A673 (cell line): ENCODE data around the gene ELOVL6.
"Not testable (repeated sequence)": the region's sequence is repeated elsewhere in the genome, so short reads cannot be mapped to it uniquely, and the experiment has no call there.

ENCODE experiments used
- EZH2 ChIP-seq: fragments of 200-600 bp; sonication (generic); IDR thresholded peaks from 2 replicates; pipeline ENCODE4 v1.6.1; 2017; ENCODE audit warnings: borderline replicate concordance, low read depth, mild to moderate bottlenecking, mixed read lengths, antibody characterized with exemption, low read length; ENCODE audit not compliant: poor library complexity, severe bottlenecking
- TF ChIP-seq, protein P1 (sequence below): fragments of 300-800, 200-600 bp; sonication (generic); conservative IDR thresholded peaks from 2 replicates; pipeline ENCODE4 v1.5.1; 2017; ENCODE audit warnings: low read depth, mild to moderate bottlenecking, antibody characterized with exemption, low read length, moderate library complexity, mixed read lengths

GRCh38 chr4:110157166-110157565 lies 41.2 kb downstream of the ELOVL6 start:
- TF ChIP-seq, protein P1, sequence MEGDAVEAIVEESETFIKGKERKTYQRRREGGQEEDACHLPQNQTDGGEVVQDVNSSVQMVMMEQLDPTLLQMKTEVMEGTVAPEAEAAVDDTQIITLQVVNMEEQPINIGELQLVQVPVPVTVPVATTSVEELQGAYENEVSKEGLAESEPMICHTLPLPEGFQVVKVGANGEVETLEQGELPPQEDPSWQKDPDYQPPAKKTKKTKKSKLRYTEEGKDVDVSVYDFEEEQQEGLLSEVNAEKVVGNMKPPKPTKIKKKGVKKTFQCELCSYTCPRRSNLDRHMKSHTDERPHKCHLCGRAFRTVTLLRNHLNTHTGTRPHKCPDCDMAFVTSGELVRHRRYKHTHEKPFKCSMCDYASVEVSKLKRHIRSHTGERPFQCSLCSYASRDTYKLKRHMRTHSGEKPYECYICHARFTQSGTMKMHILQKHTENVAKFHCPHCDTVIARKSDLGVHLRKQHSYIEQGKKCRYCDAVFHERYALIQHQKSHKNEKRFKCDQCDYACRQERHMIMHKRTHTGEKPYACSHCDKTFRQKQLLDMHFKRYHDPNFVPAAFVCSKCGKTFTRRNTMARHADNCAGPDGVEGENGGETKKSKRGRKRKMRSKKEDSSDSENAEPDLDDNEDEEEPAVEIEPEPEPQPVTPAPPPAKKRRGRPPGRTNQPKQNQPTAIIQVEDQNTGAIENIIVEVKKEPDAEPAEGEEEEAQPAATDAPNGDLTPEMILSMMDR, result not testable (repeated sequence)
- TF ChIP-seq EZH2, result not testable (repeated sequence)
